ENCODE data around the gene RFX5. TPM values are rescaled to one million over a fixed set of nuclear protein-coding genes. Genes with fewer than 3 reads are reported as not detected.
"Not testable (repeated sequence)": the region's sequence is repeated elsewhere in the genome, so short reads cannot be mapped to it uniquely, and the experiment has no call there.

The RFX5 gene
- total and polyA plus RNA-seq, 2 donors from 2014 or later, result 17.9 to 46.6 TPM

DNA sequence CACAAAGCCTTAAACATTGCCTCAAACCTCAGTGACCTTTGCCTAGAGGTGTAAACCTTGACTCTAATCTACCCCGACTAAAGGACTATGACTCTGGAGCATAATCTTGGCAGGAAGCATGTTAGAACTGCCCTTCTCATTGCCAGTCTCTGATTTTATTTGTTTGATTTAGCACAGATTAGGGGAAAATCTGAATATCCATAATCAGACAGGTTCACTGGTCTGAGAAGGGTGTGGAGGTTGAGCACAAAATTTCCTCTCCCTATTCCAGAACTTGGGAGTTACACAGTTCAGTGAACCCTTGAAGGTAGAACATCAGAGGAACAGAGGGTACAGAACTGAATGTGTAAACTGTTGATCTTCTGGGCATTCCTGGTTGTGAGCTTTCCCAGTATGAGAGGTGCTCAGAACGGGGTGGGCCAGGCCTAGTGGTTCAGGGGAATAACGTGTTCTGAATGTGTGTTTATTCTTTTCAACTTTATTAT is 44.1 kb upstream of the RFX5 start:
- FAIRE-seq, result no peak
- Histone ChIP-seq H3K27me3 (ENCODE audit: control insufficient read depth, insufficient read depth, low read length) (no peaks in the 10 kb centered on the region), H3K4me1 (ENCODE audit: control insufficient read depth in 2 of 3, insufficient read depth in 2 of 3, low read depth in 1 of 3, low read length in 3 of 3) (no peaks in the 10 kb centered on the region), H3K9ac (ENCODE audit: low read length in 3 of 3) (no peak overlapping the region), H3K9me3 (ENCODE audit: control insufficient read depth in 2 of 3, insufficient read depth in 1 of 3, low read length in 3 of 3) (no peaks in the 10 kb centered on the region), H3K4me3 (ENCODE audit: low read length in 3 of 3) (no peak overlapping the region), H3K36me3 (ENCODE audit: control insufficient read depth in 2 of 3, insufficient read depth in 3 of 3, low read length in 3 of 3) (no peaks in the 10 kb centered on the region), H3K27ac (ENCODE audit: low read depth in 2 of 2, low read length in 2 of 2) (no peak overlapping the region)
- DNase-seq, result no peak
- TF ChIP-seq, protein P1, sequence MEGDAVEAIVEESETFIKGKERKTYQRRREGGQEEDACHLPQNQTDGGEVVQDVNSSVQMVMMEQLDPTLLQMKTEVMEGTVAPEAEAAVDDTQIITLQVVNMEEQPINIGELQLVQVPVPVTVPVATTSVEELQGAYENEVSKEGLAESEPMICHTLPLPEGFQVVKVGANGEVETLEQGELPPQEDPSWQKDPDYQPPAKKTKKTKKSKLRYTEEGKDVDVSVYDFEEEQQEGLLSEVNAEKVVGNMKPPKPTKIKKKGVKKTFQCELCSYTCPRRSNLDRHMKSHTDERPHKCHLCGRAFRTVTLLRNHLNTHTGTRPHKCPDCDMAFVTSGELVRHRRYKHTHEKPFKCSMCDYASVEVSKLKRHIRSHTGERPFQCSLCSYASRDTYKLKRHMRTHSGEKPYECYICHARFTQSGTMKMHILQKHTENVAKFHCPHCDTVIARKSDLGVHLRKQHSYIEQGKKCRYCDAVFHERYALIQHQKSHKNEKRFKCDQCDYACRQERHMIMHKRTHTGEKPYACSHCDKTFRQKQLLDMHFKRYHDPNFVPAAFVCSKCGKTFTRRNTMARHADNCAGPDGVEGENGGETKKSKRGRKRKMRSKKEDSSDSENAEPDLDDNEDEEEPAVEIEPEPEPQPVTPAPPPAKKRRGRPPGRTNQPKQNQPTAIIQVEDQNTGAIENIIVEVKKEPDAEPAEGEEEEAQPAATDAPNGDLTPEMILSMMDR (IDR thresholded peaks at IDR 0.05; ENCODE audit: borderline replicate concordance, extremely low read depth, insufficient read depth), result no peak
- intact Hi-C loops (cut with DNase I), result no loop called here

DNA sequence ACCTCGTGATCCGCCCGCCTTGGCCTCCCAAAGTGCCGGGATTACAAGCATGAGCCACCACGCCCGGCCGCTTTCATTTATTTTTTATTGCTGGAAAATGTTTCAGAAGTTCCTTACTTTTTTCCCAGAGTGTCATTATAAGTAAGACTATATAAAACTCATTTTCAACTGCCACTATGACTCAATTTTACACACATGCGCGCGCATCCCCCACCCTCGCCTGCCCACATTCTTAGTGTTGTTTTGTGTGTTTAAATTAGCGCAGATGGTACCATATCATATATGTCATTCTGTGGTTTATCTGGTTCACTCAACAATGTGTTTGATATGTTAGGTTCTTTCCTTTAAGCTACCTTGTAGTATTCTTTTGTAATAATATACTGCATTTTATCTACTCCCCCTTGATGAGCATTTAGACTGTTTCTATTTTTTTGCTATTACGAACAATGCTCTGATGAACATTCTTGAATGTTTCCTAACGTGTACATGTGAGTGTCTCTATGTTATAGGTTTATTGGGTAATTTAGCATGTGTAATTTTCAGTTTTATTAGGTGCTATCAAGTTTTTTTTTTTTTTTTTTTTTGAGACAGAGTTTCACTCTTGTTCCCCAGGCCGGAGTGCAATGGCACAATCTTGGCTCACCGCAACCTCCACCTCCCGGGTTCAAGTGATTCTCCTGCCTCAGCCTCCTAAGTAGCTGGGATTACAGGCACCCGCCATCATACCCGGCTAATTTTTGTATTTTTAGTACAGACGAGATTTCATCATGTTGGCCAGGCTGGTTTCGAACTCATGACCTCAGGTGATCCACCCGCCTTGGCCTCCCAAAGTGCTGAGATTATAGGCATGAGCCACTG is 43.4 kb upstream of the RFX5 start:
- H3K36me3 ChIP-seq (ENCODE audit: control insufficient read depth in 2 of 3, insufficient read depth in 3 of 3, low read length in 3 of 3); H3K9me3 ChIP-seq (ENCODE audit: control insufficient read depth in 2 of 3, insufficient read depth in 1 of 3, low read length in 3 of 3); FAIRE-seq; H3K27me3 ChIP-seq (ENCODE audit: control insufficient read depth, insufficient read depth, low read length); intact Hi-C loops (cut with DNase I); H3K4me3 ChIP-seq (ENCODE audit: low read length in 3 of 3); H3K9ac ChIP-seq (ENCODE audit: low read length in 3 of 3); DNase-seq; H3K27ac ChIP-seq (ENCODE audit: low read depth in 2 of 2, low read length in 2 of 2); H3K4me1 ChIP-seq (ENCODE audit: control insufficient read depth in 2 of 3, insufficient read depth in 2 of 3, low read depth in 1 of 3, low read length in 3 of 3): not testable (repeated sequence)

DNA sequence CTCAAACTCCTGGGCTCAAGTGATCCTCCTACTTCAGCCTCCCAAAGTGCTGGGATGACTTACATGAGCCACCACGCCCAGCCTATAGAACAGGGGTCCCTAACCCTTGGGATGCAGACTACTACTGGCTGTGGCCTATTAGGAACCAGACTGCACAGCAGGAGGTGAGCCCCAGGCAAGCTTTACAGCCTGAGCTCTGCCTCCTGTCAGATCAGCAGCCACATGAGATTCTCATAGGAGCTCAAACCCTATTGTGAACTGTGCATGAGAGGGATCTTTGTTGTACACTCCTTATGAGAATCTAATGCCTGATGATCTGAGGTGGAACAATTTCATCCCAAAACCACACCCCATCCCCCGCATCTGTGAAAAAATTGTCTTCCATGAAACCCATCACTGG is 39.0 kb upstream of the RFX5 start:
- intact Hi-C loops (cut with DNase I), result no loop called here
- Histone ChIP-seq H3K9ac (ENCODE audit: low read length in 3 of 3) (no peak overlapping the region), H3K27ac (ENCODE audit: low read depth in 2 of 2, low read length in 2 of 2) (no peak overlapping the region), H3K36me3 (ENCODE audit: control insufficient read depth in 2 of 3, insufficient read depth in 3 of 3, low read length in 3 of 3) (no peaks in the 10 kb centered on the region), H3K4me1 (ENCODE audit: control insufficient read depth in 2 of 3, insufficient read depth in 2 of 3, low read depth in 1 of 3, low read length in 3 of 3) (no peaks in the 10 kb centered on the region), H3K27me3 (ENCODE audit: control insufficient read depth, insufficient read depth, low read length) (no peaks in the 10 kb centered on the region), H3K9me3 (ENCODE audit: control insufficient read depth in 2 of 3, insufficient read depth in 1 of 3, low read length in 3 of 3) (no peaks in the 10 kb centered on the region), H3K4me3 (ENCODE audit: low read length in 3 of 3) (no peak overlapping the region)
- no peak for DNase-seq
- FAIRE-seq, result no peak
- TF ChIP-seq, protein P1 (IDR thresholded peaks at IDR 0.05; ENCODE audit: borderline replicate concordance, extremely low read depth, insufficient read depth), result no peak

DNA sequence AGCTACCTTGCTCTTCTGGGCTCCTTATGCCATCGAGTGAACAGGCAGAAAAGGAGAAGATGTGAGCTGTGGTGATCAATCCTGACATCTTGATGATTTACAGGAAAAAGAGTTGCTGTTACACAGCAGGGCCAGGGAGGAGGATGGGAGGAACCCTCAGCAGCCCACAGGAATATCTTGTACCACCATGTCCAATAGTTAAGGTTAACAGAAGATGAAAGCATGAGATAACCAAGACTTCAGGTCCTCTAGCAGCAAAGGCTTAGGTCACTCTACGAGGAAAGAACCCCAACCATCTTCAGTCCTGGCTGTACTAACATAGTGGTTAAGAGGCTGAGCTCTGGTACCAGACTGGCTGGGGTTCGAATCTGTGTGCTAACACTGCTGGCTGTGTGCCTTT is 37.5 kb upstream of the RFX5 start:
- Histone ChIP-seq H3K36me3 (ENCODE audit: control insufficient read depth in 2 of 3, insufficient read depth in 3 of 3, low read length in 3 of 3) (no peaks in the 10 kb centered on the region), H3K4me1 (ENCODE audit: control insufficient read depth in 2 of 3, insufficient read depth in 2 of 3, low read depth in 1 of 3, low read length in 3 of 3) (no peaks in the 10 kb centered on the region), H3K27me3 (ENCODE audit: control insufficient read depth, insufficient read depth, low read length) (no peaks in the 10 kb centered on the region), H3K9ac (ENCODE audit: low read length in 3 of 3) (no peak overlapping the region), H3K27ac (ENCODE audit: low read depth in 2 of 2, low read length in 2 of 2) (no peak overlapping the region), H3K9me3 (ENCODE audit: control insufficient read depth in 2 of 3, insufficient read depth in 1 of 3, low read length in 3 of 3) (no peaks in the 10 kb centered on the region), H3K4me3 (ENCODE audit: low read length in 3 of 3) (no peak overlapping the region)
- FAIRE-seq (no peak), DNase-seq (no peak)
- TF ChIP-seq, protein P1 (IDR thresholded peaks at IDR 0.05; ENCODE audit: borderline replicate concordance, extremely low read depth, insufficient read depth), result no peak
- intact Hi-C loops (cut with DNase I), result no loop called here
